LoVo (cell line): Measurements from ENCODE around the gene SAC3D1.
A peak's percentile ranks its signal among the peaks of the same experiment; 100 is the strongest.

Source experiments
- DNase-seq: peaks from one replicate; pipeline ENCODE4 v3.0.0-alpha.2; 2016; ENCODE audit warnings: low spot score

SAC3D1 gene

DNA sequence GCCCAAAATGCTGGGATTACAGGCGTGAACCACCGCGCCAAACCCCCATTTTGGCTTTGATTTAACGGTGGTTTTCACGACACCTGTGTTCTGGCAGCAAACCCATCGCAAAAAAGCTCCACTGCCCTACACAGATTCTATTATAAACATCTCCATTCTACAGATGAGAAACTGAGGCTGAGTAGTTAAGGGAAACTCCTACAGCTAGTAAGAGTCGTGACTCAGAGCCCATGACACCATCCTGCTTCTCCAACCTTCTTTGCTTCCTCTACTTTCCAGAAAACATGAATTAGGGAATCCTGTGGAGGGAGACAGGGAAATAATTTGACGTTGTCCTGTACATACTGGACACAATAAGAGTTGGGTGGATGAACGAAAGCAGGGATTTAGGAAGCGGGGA lies 14.2 kb upstream of the SAC3D1 start:
- no peak for DNase-seq

DNA sequence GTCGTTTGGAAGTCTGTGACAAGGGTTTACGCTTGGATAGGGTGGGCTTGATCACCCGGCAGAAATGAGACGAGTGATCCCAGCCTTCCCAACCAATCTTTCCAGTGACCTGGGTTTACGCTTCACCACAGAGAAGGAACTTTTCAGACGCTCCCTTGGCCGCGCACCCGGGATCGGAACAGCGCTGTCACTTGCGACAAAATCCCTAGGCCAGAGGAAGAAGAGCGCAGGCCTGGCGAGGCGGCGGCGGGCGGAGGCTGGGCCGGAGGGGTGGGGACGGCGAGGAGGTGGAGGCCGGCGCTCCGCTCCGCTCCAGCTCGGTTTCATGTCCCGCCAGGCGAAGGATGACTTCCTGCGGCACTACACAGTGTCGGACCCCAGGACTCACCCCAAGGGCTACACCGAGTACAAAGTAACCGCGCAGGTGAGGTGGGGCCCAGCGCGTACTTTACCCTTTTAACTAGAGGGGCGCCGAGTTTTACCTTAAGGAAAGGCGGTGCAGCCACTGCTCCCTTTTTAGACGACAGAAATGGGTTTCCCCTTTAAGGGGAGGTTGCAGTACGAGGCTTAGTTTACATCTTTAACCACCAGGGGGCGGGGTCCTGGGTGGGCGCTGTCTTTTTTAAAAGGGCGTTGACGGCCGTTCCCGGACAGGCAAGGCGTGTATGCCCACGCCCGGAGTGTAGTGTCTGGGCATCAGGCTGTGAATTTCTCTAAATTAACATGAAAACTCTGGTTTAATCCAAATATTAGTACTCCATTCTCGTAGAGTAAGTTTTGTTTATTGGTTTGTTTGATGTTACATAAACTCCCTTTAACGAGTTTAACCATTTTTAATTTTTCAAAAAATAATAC lies 13.6 kb upstream of the SAC3D1 start, which contains the start of gene SNX15:
SNX15 (plus strand) TSS at position 227 of the 855 bp plus-strand sequence; CDS start at position 326, 99 bp downstream.
- peak; percentile 97 for DNase-seq

DNA sequence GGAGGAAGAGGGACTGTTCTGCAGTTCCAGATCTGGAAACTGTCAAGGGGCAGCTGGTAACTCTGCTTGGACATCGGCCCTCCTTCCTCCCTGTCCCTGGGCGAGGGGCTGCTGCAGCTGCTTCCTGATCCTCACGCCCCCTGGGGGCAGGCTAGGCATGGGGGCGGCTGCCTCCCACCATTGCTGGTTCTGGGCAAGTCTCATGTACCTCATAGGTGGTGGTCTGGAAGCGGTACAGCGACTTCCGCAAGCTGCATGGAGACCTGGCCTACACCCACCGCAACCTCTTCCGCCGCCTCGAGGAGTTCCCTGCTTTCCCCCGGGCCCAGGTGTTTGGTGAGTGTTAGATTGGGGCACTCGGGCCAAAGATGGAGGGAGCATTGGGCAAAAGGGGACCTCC lies 8.8 kb upstream of the SAC3D1 start:
- no peak for DNase-seq

DNA sequence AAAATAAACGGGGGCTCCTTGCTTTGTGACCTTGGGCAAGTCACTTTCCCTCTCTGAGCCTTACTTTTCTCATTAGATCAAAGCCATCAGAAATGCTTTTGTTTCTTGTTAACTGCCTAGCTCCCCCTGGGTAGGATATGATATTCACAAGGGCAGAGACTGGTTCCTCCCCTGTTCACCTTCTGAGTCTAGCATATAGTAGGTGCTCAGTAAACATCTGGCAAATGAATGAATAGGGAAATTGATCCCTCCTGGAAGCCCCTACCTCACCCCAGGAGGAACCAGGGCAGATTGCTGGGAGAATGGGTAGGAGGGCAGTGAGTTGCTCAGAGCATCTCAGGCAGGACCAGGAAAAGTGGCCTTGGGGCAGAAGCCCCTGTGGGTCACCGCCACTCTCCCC lies 6.6 kb upstream of the SAC3D1 start:
- DNase-seq, result no peak

DNA sequence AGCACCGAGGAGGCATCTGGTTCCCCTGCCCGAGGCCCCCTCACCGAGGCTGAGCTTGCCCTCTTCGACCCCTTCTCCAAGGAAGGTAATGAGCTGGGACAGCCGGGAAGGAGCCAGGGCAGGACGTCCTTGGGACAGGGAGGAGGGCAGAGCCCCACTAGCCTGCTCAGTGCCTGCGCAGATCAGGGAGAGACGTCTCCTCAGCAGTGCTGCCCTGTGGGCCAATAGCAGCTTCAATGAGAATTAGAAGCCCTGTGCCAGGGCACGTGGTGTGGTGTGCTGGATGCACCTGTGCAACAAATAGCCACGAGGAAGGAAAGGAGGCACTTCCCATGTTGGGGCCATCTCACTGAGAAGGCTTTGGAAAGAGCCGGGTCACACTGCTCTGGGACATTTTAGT lies 5.4 kb upstream of the SAC3D1 start:
- DNase-seq, result no peak

DNA sequence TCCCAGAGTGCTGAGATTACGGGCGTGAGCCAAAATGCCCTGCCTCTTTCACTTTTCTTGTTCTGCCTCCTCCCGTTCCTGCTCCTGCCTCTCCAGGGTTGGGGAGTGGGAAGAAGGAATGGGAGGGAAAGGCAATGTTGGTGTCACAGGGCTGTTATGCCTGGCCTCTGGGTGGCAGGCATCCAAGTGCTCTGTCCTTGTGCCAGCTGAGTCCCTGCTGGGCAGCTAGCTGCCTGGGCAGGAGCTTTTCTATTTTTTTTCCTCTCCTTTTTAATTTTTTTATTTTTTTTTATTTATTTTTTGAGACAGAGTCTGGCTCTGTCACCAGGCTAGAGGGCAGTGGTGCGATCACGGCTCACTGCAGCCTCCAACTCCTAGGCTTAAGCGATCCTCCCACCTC lies 4.1 kb upstream of the SAC3D1 start:
- DNase-seq, result no peak

DNA sequence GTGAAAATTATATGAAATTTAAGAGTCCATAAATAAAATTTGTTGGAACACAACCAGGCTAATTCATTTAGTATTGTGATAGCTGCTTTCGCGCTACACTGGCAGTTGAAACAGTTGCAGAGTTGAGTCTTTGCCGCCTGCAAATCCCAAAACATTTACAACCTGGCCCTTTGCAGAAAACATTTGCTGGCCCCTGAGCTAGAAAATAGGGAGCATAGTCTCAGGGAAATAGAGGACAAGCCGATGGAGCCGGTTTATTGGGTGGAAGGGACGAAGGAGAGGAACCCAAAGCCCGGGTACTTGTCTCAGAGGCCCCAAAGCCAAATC lies 527 bp upstream of the SAC3D1 start:
- peak; percentile 6 for DNase-seq

DNA sequence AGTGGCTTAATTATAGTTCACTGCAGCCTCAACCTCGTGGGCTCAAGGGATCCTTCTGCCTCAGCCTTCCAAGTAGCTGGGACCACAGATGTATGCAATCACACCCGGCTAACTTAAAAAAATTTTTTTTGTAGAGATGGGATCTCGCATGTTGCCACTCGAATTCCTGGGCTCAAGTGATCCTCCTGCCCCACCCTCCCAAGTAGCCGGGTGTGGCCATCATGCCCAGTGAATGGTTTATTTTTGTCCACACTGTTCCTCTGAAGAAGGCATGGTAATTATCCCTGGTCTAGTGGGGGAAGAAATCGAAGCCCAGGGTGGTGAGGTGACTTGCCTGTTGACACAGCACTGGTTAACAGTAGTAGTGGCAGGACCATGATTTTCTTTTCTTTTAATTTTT lies 1.9 kb downstream of the SAC3D1 start:
- no peak for DNase-seq

DNA sequence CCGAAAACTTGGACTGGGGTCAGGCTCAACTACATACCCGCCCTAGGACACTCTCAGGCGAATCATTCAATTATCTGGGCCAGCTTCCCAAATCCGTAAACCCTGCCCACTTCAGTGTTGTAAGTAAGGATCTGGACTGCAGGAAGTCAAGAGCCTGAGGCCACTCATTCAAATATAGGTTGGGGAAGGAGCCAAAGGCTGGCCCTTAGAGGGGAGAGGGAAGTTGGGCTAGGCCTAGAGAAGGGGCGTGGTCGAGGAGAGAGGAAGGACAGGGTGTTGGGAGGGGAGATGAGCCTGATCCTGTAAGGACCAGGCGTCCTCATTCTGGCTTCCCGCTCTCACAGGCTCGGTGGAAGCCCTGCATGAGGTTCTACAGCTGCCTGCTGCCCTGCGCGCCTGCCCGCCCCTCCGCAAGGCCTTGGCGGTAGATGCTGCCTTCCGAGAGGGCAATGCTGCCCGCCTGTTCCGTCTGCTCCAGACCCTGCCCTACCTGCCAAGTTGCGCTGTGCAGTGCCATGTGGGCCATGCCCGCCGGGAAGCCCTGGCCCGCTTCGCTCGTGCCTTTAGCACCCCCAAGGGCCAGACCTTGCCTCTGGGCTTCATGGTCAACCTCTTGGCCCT lies 3.0 kb downstream of the SAC3D1 start:
- no peak for DNase-seq

DNA sequence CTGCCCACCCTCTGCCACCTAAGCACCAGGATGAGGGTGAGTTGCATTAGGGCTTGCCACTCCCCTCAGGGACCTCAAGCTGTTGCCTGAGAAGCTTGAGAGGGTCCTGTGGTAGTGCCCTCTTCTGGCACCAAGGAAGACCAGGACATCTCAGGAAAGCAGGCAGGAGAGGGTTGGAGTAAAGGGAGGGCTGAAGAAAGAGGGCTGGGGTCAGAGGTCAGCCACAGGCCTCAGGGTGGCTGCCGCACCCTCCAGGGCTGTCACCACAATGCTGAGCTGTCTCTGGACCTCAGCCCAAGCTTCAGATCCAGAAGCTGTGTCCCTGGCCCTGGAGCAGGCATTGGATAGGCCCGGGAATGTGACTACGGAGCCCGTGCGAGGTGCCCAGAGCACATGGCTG lies 4.1 kb downstream of the SAC3D1 start:
- no peak for DNase-seq

DNA sequence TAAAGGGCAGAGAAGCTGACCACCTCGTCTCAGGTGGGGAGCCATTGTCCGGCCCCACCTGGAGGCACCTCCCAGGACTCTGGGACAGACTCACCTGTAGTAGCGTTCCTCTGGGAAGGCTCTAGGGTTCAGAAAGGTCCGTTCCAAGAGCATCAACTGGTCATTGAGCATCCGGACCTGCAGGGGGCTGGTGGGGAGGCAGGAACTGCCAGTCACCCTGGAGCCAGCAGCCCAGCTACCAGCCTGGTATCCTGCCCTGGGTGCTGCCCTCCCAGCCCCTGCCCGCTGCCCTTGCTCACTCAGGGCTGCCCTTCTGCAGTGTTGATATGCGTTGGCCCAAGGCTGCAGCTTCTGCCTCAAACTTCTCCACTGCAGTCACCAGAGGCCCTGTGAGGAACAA lies 4.7 kb downstream of the SAC3D1 start:
- DNase-seq, result no peak

DNA sequence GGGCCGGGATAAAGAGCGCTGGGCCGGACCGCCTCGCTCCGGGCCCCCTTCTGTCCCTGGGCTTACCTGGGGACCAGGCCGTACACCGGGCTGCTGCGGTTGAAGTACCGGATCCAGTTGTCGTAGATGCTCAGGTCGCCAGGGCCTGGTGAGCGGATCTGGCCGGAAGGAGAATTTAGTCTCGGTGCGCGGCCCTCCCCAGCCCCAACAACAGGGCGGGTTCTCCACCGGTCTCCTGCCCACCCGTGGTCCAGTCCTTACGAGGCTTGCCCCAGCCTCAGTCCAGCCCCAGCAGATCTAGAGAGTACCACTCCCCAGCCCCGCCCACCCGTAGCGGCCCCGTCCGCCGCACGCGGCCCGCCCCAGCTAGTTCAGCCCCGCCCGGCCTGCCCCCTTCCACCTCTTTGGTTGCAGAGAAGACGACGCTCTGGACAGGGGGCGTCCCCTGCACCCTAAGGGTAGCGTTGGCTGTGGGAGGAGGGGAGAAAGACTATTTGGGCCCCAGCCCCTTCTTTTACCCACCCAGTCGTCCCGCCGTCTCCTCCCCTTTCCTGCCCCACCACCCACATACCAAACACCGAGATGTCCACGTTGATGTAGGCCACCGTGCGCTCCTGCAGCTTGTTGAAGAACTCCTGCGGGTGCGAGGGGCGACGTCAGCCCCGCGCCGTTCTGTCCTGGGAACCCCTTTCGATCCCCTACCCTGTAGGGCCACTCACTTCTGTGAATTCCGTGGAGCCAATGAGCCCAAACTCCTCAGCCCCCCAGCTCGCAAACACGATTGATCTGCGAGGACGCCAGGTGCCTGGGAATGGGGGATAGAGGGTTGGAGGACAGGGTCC lies 6.8 kb downstream of the SAC3D1 start:
- no peak for DNase-seq

DNA sequence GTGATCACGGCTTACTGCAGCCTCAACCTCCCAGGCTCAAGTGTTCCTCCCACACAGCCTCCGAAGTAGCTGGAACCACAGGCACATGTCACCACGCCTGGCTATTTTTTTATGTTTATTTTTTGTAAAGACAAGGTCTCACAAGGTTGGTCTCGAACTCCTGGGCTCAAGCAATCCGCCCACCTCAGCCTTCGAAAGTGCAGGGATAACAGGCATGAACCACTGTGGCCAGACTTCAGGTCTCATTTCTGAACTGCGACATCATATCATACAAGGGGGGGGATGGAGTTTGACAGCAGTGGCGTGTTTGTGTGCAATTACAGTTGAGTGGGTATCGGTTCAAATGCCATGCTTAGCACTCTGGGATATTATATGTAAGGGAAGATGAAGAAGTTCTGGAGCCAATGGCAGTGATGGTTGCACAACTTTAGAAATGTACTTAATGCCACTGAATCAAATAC lies 10.4 kb downstream of the SAC3D1 start:
- DNase-seq, result no peak

DNA sequence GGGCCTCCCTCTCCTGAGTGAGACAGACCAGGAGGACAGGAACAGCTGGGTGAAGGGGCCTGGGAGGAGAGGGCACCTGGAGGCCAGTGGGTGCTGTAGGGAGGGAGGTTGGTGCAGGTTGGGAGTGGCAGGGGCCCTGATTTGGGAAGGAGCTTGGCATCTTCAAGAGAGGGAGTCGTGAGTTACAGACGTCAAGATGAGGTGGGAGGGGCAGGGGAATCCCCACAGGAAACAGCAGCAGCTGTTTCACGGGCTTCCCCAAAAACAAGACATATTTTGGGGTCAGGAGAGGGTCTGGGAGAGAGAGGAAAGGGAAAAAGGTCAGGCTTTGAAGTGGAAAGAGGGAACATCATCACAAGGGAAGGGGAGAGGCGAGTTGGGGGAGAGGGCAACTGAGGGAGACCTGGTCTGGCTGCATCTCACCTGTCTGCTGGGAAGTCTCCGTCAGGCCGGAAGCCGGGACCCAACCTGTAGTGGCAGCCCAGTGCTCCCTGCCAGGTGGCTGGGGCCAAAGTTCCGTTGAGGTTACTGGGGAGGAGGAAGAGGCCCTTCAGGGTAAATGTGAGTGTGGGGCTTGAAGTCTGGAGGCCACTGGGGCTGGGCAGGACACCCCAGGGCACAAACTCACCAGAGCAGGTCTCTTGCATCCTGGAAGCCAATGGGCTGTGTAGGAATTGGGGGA lies 13.0 kb downstream of the SAC3D1 start:
- no peak for DNase-seq

DNA sequence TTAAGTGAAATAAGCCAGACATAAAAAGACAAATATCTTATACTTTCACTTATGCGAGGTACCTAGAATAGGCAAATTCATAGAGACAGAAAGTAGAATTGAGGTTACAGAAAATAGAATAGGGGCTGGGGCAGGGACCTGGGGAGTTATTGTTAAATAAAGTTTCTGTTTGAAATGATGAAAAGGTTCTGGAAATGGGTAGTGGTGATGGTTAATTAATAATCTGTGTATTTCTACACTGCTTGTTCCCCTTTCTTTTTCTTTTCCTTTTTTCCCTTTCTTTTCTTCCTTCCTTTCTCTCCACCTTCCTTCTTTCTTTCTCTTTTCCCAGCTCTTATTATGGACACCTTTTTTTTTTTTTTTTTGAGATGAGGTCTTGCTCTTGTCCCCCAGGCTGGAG lies 14.5 kb downstream of the SAC3D1 start:
- no peak for DNase-seq

DNA sequence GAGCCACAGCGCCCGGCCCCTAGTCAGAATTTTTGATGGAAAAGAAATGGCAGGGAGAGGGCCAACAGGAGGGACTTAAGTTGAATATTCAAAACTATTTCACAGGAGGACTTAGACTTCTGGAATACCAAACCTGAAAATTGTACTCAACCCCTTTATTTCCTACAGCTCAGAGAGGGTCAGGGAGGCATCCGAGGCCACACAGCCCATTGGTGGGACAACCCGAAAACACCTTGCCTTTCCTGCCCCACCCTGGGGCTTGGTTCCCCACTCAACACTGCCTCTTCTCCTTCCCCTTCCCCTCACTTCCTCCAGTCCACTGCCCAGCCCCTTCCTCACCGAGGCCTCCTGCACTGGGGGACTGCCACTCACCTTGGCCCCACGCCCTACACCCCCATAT lies 16.0 kb downstream of the SAC3D1 start:
- DNase-seq, result no peak

DNA sequence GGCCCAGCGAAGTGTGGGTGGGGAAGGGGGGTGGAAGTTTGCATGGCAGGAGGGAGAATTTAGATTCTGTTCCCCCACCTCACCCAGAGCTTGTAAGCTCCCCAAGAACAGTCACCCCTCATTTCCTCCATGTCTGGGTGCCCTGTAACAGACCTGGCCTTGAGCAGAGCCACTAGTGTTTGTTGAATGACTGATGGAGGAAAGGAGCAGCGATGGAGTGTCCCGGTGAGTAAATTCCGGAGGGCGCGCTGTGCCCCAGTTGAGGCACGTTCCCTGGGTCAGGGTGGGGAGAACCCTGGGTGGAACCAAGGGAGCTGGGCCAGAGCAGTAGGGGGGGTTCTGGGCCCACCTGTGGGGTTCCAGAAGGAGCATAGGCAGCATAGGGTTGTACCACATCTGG lies 16.5 kb downstream of the SAC3D1 start:
- DNase-seq, result no peak

DNA sequence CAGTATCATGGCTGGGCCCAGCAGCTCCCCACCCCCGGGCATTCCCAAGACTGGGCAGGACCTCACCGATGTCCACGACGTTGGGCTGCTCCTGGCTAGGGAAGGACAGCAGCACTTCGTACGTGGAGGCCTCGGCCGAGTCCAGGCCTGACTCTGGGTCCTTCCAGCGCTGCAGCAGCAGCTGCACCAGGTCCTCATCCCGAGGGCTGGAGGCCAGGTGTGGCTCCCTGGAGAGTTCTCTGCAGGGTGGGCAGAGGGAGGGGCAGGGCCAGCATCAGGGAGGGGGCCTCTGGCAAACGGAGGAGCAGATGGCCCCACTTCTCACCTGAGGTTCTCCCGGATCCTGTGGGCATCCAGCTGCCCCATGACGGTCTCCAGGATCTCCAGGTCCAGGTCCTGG lies 17.0 kb downstream of the SAC3D1 start:
- no peak for DNase-seq

DNA sequence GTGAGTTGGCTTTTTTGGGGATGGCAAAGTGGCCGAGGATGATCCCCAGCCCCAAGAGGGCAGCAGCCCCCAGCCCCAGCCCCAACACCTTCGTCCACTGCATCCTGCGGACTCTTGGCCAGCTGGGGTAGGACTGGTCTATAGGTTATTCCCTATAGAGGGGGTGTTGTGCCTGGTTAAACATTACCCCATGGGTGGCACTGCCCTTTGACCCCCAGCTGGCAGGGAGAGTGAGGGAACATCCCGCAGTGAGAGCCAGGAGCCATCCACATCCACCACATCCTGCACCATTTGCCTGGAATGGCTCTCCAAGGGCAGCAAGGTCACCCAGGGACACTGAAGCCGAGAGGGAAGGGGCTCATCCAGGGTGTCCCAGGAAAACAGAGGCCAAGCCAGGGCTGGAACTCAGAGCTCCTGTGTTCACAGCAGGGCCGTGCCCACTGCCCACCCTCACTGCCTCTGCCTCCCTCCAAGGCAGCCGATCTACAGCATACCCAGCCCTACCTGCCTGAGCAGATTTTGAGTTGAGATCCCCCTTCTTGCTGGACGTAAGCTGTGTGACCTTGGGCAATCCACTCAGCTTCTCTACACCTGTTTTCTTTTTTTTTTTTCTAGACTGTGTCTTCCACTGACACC lies 17.5 kb downstream of the SAC3D1 start, which contains the start of gene NAALADL1:
NAALADL1 (minus strand) TSS at position 135 of the 636 bp plus-strand sequence; CDS start at position 103, 32 bp downstream.
- DNase-seq, result no peak

DNA sequence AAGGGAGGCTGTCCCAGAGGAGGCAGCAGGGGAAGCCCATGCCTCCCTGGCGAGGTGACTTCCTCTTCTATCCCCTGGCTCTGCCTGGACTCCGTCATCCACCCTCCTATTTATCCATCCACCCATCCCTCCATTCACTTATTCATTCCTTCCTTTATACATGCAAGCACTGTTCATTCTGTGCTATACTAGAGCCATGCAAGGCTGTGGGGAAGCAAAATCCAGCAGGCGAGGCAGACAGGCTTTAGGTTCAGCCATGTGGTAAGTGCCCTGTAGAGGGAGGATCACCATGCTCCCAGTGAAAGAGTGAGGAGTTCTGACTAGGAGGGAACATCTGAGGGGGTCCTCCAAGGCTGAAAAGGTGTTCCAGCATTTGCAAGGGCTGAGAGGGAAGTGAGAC lies 18.5 kb downstream of the SAC3D1 start:
- DNase-seq, result no peak

DNA sequence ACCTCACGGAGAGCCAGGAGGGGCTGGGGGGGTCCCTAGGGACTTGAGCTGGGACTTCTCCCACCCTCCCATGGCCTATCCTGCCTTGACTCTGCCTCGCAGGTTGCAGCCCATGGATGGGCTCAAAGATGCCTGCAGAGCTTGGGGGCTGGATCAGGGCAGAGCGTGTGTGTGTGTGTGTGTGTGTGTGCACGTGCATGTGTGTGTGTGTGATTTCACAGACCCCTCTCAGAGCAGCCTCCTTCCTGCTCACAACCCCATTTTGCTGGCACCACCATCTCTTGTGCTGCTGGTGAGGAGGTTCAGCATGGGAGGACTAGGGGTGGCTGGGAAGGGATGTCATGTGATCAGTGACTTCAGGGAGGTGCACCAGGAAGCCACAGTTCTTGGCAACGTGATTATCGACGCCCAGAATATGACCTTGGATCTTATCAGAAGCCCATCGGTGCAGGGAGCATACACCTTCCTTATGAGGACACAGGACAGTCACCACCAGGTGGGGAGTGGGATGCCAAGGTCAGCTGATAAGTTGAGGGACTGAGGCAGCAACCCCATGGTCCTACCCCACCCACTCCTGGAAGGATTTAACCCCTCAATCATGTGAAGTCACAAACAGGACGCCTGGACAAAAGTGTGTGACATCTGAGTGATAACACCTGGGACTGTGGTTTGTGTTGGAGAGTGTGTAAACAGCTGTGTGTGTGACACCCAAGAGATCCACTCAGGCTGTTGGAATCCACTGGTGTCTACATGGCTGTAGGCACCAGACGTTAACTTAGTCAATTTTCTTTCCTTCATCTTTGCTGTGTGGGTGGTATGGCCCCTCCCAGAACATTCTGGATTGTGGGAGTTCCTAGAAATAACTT lies 19.2 kb downstream of the SAC3D1 start:
- no peak for DNase-seq
